HepG2 (cell line): ENCODE results near the gene CBFA2T2. TPM values are rescaled to one million over a fixed set of nuclear protein-coding genes. Genes with fewer than 3 reads are reported as not detected.
A peak's percentile ranks its signal among the peaks of the same experiment; 100 is the strongest.

ENCODE experiments used
- BORCS8-MEF2B ChIP-seq: sonication (generic); formaldehyde crosslinking; IDR thresholded peaks from 2 replicates; pipeline ENCODE4 v1.8.0; 2022; ENCODE audit warnings: mild to moderate bottlenecking, missing genetic modification reagents
- ELF4 ChIP-seq: sonication (generic); formaldehyde crosslinking; IDR thresholded peaks from 2 replicates; pipeline ENCODE4 v1.5.0; 2020; ENCODE audit warnings: missing genetic modification reagents, mild to moderate bottlenecking, moderate library complexity, borderline replicate concordance
- GMEB2 ChIP-seq: IDR thresholded peaks from 2 replicates; pipeline ENCODE4 v1.6.1; 2016; ENCODE audit warnings: missing biosample characterization, missing genetic modification reagents, low read depth
- HMGA1 ChIP-seq: sonication (generic); formaldehyde crosslinking; conservative IDR thresholded peaks from 2 replicates; pipeline ENCODE4 v1.4.0; 2020; ENCODE audit warnings: missing genetic modification reagents
- IKZF4 ChIP-seq: sonication (generic); formaldehyde crosslinking; IDR thresholded peaks from 2 replicates; pipeline ENCODE4 v1.5.1; 2020; ENCODE audit warnings: borderline replicate concordance, mild to moderate bottlenecking, low read depth, missing genetic modification reagents; ENCODE audit errors: not compliant biosample characterization
- JUNB ChIP-seq: sonication (generic); formaldehyde crosslinking; IDR thresholded peaks from 2 replicates; pipeline ENCODE4 v1.8.0; 2022; ENCODE audit warnings: missing genetic modification reagents, mild to moderate bottlenecking, borderline replicate concordance
- KMT2B ChIP-seq: IDR thresholded peaks from 2 replicates; pipeline ENCODE4 v1.6.1; 2016; ENCODE audit warnings: missing genetic modification reagents, missing compliant biosample characterization
- NR2C2 ChIP-seq: sonication (generic); formaldehyde crosslinking; IDR thresholded peaks from 2 replicates; pipeline ENCODE4 v1.4.0; 2020; ENCODE audit warnings: missing genetic modification reagents, mild to moderate bottlenecking, moderate library complexity, borderline replicate concordance
- RBAK ChIP-seq: sonication (generic); formaldehyde crosslinking; IDR thresholded peaks from 2 replicates; pipeline ENCODE4 v1.5.1; 2020; ENCODE audit warnings: mild to moderate bottlenecking, missing genetic modification reagents
- RFXANK ChIP-seq: IDR thresholded peaks from 2 replicates; pipeline ENCODE4 v1.6.1; 2016
- SNAI1 ChIP-seq: sonication (generic); formaldehyde crosslinking; IDR thresholded peaks from 2 replicates; pipeline ENCODE4 v1.5.0; 2020; ENCODE audit warnings: mild to moderate bottlenecking, missing genetic modification reagents, borderline replicate concordance
- TCF7L2 ChIP-seq: IDR thresholded peaks from 2 replicates; pipeline ENCODE4 v1.6.1; 2011; ENCODE audit warnings: mild to moderate bottlenecking, low read depth, low read length, moderate library complexity
- ZC3H13 ChIP-seq: sonication (generic); formaldehyde crosslinking; IDR thresholded peaks from 2 replicates; pipeline ENCODE4 v1.8.1; 2023; ENCODE audit warnings: mild to moderate bottlenecking, missing genetic modification reagents, moderate library complexity
- ZNF251 ChIP-seq: sonication (generic); formaldehyde crosslinking; IDR thresholded peaks from 2 replicates; pipeline ENCODE4 v1.9.0; 2021; ENCODE audit warnings: mild to moderate bottlenecking, missing genetic modification reagents
- ZNF296 ChIP-seq: sonication (generic); formaldehyde crosslinking; conservative IDR thresholded peaks from 2 replicates; pipeline ENCODE4 v1.5.0; 2020; ENCODE audit warnings: mild to moderate bottlenecking, missing genetic modification reagents
- ZNF446 ChIP-seq: sonication (generic); formaldehyde crosslinking; IDR thresholded peaks from 2 replicates; pipeline ENCODE4 v1.5.0; 2020; ENCODE audit warnings: mild to moderate bottlenecking, missing genetic modification reagents
- ZNF549 ChIP-seq: sonication (generic); formaldehyde crosslinking; IDR thresholded peaks from 2 replicates; pipeline ENCODE4 v1.5.0; 2020; ENCODE audit warnings: missing genetic modification reagents
- ZNF557 ChIP-seq: sonication (generic); formaldehyde crosslinking; IDR thresholded peaks from 2 replicates; pipeline ENCODE4 v1.4.0; 2020; ENCODE audit warnings: missing genetic modification reagents
- ZNF766 ChIP-seq: sonication (generic); formaldehyde crosslinking; IDR thresholded peaks from 2 replicates; pipeline ENCODE4 v1.5.0; 2020; ENCODE audit warnings: missing genetic modification reagents, borderline replicate concordance
- ZNF777 ChIP-seq: sonication (generic); formaldehyde crosslinking; IDR thresholded peaks from 2 replicates; pipeline ENCODE4 v1.4.0; 2020; ENCODE audit warnings: missing genetic modification reagents
- ZSCAN30 ChIP-seq: sonication (generic); formaldehyde crosslinking; IDR thresholded peaks from 2 replicates; pipeline ENCODE4 v1.5.0; 2020; ENCODE audit warnings: mild to moderate bottlenecking, missing genetic modification reagents
- polyA plus RNA-seq, 8 experiments: library from polyadenylated mRNA; depleted of rRNA in 3 of 8; stranded (reverse) in 7 of 8; unstranded in 1 of 8; fragments of >200 nt; fragmentation: Illumina TruSeq in 4 of 8; extraction: Trizol in 4 of 8; gene quantifications; 2 replicates each; pipeline versions ENCODE4 v1.2.1 to v1.2.3, GENCODE V29; 2011 to 2016; ENCODE audit warnings: low read depth in 4 of 8, missing spikeins in 1 of 8, mixed read lengths in 1 of 8; ENCODE audit not compliant: insufficient read depth in 1 of 8
- total RNA-seq, 5 experiments: library from RNA; depleted of rRNA; stranded (reverse); fragments of >200 nt; fragmentation: Illumina TruSeq; extraction: Trizol; gene quantifications; 2 replicates each; pipeline ENCODE4 v1.2.3, GENCODE V29; 2016; ENCODE audit warnings: low read depth in 1 of 5
- TF ChIP-seq, protein P1 (sequence below): sonication (generic); formaldehyde crosslinking; IDR thresholded peaks from 2 replicates; pipeline ENCODE4 v1.4.0; 2020; ENCODE audit warnings: missing genetic modification reagents, mild to moderate bottlenecking, borderline replicate concordance
- TF ChIP-seq, protein P2 (sequence below): sonication (generic); formaldehyde crosslinking; IDR thresholded peaks from 2 replicates; pipeline ENCODE4 v1.8.0; 2022; ENCODE audit warnings: mild to moderate bottlenecking, missing genetic modification reagents, moderate library complexity
- TF ChIP-seq, protein P3 (sequence below): sonication (generic); formaldehyde crosslinking; IDR thresholded peaks from 2 replicates; pipeline ENCODE4 v1.5.0; 2020; ENCODE audit warnings: mild to moderate bottlenecking, missing genetic modification reagents
- TF ChIP-seq, protein P4 (sequence below): IDR thresholded peaks from 2 replicates; pipeline ENCODE4 v1.6.1; 2016; ENCODE audit warnings: low read depth, control low read depth

The CBFA2T2 gene
- total and polyA plus RNA-seq, 2 of the 13 experiments (the other 11 are each of a cell fraction or from before 2014, with no cell fraction given), result 6.3 to 21.2 TPM

GRCh38 chr20:33489495-33490022 lies 337 bp upstream of the CBFA2T2 start (continued):
- TF ChIP-seq ZNF777 (CRISPR knock-in tag) (no peak), ZSCAN30 (CRISPR knock-in tag) (no peak), BORCS8-MEF2B (peak; percentile 85), KMT2B (CRISPR knock-in tag) (peak; percentile 81), ZNF766 (CRISPR knock-in tag) (0 out of 2 replicates have a peak, but pooled peaks have one; percentile 12), ZNF557 (CRISPR knock-in tag) (no peak), ZNF446 (CRISPR knock-in tag) (no peak), NR2C2 (peak; percentile 71), JUNB (CRISPR knock-in tag) (no peak), ZNF549 (CRISPR knock-in tag) (no peak), ZC3H13 (CRISPR knock-in tag) (peak; percentile 76), RBAK (CRISPR knock-in tag) (no peak), GMEB2 (CRISPR knock-in tag) (peak; percentile 80), ZNF251 (CRISPR knock-in tag) (no peak), TCF7L2 (no peak), ELF4 (CRISPR knock-in tag) (peak; percentile 85), ZNF296 (CRISPR knock-in tag) (no peak), HMGA1 (CRISPR knock-in tag) (no peak), IKZF4 (CRISPR knock-in tag) (peak; percentile 89), RFXANK (0 out of 2 replicates have a peak, but pooled peaks have one; percentile 20), SNAI1 (CRISPR knock-in tag) (no peak)
- TF ChIP-seq, protein P1, sequence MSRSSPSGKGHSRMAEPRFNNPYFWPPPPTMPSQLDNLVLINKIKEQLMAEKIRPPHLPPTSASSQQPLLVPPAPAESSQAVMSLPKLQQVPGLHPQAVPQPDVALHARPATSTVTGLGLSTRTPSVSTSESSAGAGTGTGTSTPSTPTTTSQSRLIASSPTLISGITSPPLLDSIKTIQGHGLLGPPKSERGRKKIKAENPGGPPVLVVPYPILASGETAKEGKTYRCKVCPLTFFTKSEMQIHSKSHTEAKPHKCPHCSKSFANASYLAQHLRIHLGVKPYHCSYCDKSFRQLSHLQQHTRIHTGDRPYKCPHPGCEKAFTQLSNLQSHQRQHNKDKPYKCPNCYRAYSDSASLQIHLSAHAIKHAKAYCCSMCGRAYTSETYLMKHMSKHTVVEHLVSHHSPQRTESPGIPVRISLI (CRISPR knock-in tag), result peak; percentile 29; the same call in 1 of the 2 replicates
- TF ChIP-seq, protein P2, sequence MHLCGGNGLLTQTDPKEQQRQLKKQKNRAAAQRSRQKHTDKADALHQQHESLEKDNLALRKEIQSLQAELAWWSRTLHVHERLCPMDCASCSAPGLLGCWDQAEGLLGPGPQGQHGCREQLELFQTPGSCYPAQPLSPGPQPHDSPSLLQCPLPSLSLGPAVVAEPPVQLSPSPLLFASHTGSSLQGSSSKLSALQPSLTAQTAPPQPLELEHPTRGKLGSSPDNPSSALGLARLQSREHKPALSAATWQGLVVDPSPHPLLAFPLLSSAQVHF (CRISPR knock-in tag), result 0 out of 2 replicates have a peak, but pooled peaks have one; percentile 31
- TF ChIP-seq, protein P3, sequence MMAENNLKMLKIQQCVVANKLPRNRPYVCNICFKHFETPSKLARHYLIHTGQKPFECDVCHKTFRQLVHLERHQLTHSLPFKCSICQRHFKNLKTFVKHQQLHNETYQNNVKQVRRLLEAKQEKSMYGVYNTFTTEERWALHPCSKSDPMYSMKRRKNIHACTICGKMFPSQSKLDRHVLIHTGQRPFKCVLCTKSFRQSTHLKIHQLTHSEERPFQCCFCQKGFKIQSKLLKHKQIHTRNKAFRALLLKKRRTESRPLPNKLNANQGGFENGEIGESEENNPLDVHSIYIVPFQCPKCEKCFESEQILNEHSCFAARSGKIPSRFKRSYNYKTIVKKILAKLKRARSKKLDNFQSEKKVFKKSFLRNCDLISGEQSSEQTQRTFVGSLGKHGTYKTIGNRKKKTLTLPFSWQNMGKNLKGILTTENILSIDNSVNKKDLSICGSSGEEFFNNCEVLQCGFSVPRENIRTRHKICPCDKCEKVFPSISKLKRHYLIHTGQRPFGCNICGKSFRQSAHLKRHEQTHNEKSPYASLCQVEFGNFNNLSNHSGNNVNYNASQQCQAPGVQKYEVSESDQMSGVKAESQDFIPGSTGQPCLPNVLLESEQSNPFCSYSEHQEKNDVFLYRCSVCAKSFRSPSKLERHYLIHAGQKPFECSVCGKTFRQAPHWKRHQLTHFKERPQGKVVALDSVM (CRISPR knock-in tag), result no peak; the same call in 1 of the 2 replicates
- TF ChIP-seq, protein P4, sequence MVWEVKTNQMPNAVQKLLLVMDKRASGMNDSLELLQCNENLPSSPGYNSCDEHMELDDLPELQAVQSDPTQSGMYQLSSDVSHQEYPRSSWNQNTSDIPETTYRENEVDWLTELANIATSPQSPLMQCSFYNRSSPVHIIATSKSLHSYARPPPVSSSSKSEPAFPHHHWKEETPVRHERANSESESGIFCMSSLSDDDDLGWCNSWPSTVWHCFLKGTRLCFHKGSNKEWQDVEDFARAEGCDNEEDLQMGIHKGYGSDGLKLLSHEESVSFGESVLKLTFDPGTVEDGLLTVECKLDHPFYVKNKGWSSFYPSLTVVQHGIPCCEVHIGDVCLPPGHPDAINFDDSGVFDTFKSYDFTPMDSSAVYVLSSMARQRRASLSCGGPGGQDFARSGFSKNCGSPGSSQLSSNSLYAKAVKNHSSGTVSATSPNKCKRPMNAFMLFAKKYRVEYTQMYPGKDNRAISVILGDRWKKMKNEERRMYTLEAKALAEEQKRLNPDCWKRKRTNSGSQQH, result peak; percentile 72
